ENCODE measurements around the gene PRRT2.

DNA sequence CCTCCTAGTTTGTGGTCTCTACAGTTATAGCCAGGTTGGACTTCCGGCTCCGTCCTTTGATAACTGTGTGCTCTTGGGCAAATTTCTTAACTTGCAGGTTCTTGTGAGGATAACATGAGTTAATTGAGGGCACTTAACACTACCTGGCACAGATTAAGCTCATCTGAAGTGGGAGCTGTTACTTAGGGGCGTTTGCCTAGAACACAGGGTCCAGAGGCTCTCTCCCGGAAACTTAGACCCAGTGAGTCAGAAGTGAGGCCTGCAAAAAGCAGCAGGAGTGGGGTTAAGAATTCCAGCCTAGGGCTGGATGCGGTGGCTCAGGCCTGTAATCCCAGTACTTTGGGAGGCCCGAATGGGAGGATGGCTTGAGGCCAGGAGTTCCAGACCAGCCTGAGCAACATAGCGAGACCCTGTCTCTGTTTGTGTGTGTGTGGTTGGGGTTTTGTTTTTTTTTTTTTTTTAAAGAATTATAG is 9.7 kb downstream of the PRRT2 start:
- TF ChIP-seq, protein P1, sequence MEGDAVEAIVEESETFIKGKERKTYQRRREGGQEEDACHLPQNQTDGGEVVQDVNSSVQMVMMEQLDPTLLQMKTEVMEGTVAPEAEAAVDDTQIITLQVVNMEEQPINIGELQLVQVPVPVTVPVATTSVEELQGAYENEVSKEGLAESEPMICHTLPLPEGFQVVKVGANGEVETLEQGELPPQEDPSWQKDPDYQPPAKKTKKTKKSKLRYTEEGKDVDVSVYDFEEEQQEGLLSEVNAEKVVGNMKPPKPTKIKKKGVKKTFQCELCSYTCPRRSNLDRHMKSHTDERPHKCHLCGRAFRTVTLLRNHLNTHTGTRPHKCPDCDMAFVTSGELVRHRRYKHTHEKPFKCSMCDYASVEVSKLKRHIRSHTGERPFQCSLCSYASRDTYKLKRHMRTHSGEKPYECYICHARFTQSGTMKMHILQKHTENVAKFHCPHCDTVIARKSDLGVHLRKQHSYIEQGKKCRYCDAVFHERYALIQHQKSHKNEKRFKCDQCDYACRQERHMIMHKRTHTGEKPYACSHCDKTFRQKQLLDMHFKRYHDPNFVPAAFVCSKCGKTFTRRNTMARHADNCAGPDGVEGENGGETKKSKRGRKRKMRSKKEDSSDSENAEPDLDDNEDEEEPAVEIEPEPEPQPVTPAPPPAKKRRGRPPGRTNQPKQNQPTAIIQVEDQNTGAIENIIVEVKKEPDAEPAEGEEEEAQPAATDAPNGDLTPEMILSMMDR (conservative IDR thresholded peaks at IDR 0.05; ENCODE audit: low read length) = no peak
- no peak for TF ChIP-seq EZH2phosphoT487 (IDR thresholded peaks at IDR 0.05; ENCODE audit: borderline replicate concordance, low read depth, low read length)

Measured in OCI-LY7 (cell line).